H1 (cell line): ENCODE results near the gene DSCAM.

Experiments used
- BCL11A ChIP-seq, 2 experiments: IDR thresholded peaks; one replicate each; pipeline ENCODE4 v1.6.1; 2011; ENCODE audit warnings: low read depth in 2 of 2, low read length in 2 of 2, mild to moderate bottlenecking in 2 of 2
- CHD2 ChIP-seq: IDR thresholded peaks from 2 replicates; pipeline ENCODE4 v1.6.1; 2012; ENCODE audit warnings: low read length, improper control_type of control experiment
- CTCF ChIP-seq, 3 experiments: IDR thresholded peaks; 1 replicate in 2 of 3; 2 replicates in 1 of 3; pipeline versions ENCODE4 v1.5.1 to v1.6.1; 2011; ENCODE audit warnings: low read length in 3 of 3, mild to moderate bottlenecking in 3 of 3, inconsistent platforms in 2 of 3, low read depth in 1 of 3, moderate library complexity in 1 of 3; ENCODE audit not compliant: insufficient read depth in 1 of 3; ENCODE audit errors: control extremely low read depth in 1 of 3
- EZH2 ChIP-seq: fragments of 200-600 bp; sonication (generic); IDR thresholded peaks from 2 replicates; pipeline ENCODE4 v1.7.1; 2012; ENCODE audit warnings: low read depth, mild to moderate bottlenecking, moderate library complexity, low read length, inconsistent platforms; ENCODE audit not compliant: severe bottlenecking
- FOSL1 ChIP-seq: IDR thresholded peaks from 2 replicates; pipeline ENCODE4 v1.6.1; 2011; ENCODE audit warnings: mild to moderate bottlenecking, low read depth, low read length, moderate library complexity; ENCODE audit not compliant: insufficient read depth
- GABPA ChIP-seq: IDR thresholded peaks from 2 replicates; pipeline ENCODE4 v1.6.1; 2011; ENCODE audit warnings: mild to moderate bottlenecking, low read length, moderate library complexity, borderline replicate concordance; ENCODE audit not compliant: insufficient read depth
- POLR2AphosphoS5 ChIP-seq: IDR thresholded peaks from 2 replicates; pipeline ENCODE4 v1.6.1; 2011; ENCODE audit warnings: low read depth, low read length
- RFX5 ChIP-seq: IDR thresholded peaks from 2 replicates; pipeline ENCODE4 v1.6.1; 2011; ENCODE audit warnings: low read depth, low read length, improper control_type of control experiment, borderline replicate concordance
- RNF2 ChIP-seq: fragments of 200-900, 300-1000 bp; sonication (generic); IDR thresholded peaks from 2 replicates; pipeline ENCODE4 v1.7.1; 2016; ENCODE audit warnings: borderline replicate concordance, low read depth, mild to moderate bottlenecking, antibody characterized with exemption, low read length; ENCODE audit not compliant: poor library complexity, severe bottlenecking; ENCODE audit errors: missing control alignments
- SIRT6 ChIP-seq: IDR thresholded peaks from one replicate; pipeline ENCODE4 v1.7.1; 2012; ENCODE audit warnings: low read length, inconsistent platforms
- SUZ12 ChIP-seq: fragments of 200-600 bp; sonication (generic); IDR thresholded peaks from 2 replicates; pipeline ENCODE4 v1.6.1; 2012; ENCODE audit warnings: mild to moderate bottlenecking, inconsistent platforms, low read length, moderate library complexity, mixed read lengths
- TCF12 ChIP-seq: IDR thresholded peaks from 2 replicates; pipeline ENCODE4 v1.6.1; 2011; ENCODE audit warnings: low read depth, mild to moderate bottlenecking, low read length
- TEAD4 ChIP-seq: IDR thresholded peaks from 2 replicates; pipeline ENCODE4 v1.6.1; 2012; ENCODE audit warnings: low read depth, low read length, inconsistent platforms, mixed read lengths

GRCh38 chr21:40736145-40736544, 110.8 kb downstream of the DSCAM start:
- no peak for TF ChIP-seq EZH2
- no peak for TF ChIP-seq TCF12
- no peak for TF ChIP-seq SIRT6
- no peak for TF ChIP-seq CTCF (IDR thresholded peaks at IDR 0.05; ENCODE audit: control extremely low read depth in 1 of 3, insufficient read depth in 1 of 3, low read depth in 1 of 3, low read length in 3 of 3)
- TF ChIP-seq CHD2, result no peak
- TF ChIP-seq POLR2AphosphoS5, result no peak
- TF ChIP-seq SUZ12, result no peak
- TF ChIP-seq FOSL1, result no peak
- no peak for TF ChIP-seq RNF2
- no peak for TF ChIP-seq BCL11A (IDR thresholded peaks at IDR 0.05; ENCODE audit: low read depth in 2 of 2, low read length in 2 of 2)
- no peak for TF ChIP-seq TEAD4
- no peak for TF ChIP-seq GABPA
- TF ChIP-seq RFX5, result no peak
